DND-41 (cell line): Measurements from ENCODE around the gene DUSP28.

Source experiments
- CTCF ChIP-seq: IDR thresholded peaks from 2 replicates; pipeline ENCODE4 v1.5.1; 2012; ENCODE audit warnings: borderline replicate concordance, low read length, moderate library complexity, mild to moderate bottlenecking; ENCODE audit not compliant: poor library complexity, severe bottlenecking; ENCODE audit errors: extremely low read depth
- EZH2 ChIP-seq: IDR thresholded peaks from 3 replicates; pipeline ENCODE4 v1.6.1; 2012; ENCODE audit warnings: borderline replicate concordance, low read depth, mild to moderate bottlenecking, moderate library complexity, low read length, inconsistent platforms; ENCODE audit not compliant: severe bottlenecking

GRCh38 chr2:240586198-240586918 is 26.2 kb downstream of the DUSP28 start, which contains the start of gene CAPN10:
- TF ChIP-seq CTCF (no peak), EZH2 (no peak)
